Measurements from ENCODE around the gene RRP1. TPM values are rescaled to one million over a fixed set of nuclear protein-coding genes. Genes with fewer than 3 reads are reported as not detected.

RRP1 gene
- total and polyA plus RNA-seq, 2 of the 13 experiments (the other 11 are each of a cell fraction or from before 2014, with no cell fraction given), result 20.1 to 35.1 TPM

DNA sequence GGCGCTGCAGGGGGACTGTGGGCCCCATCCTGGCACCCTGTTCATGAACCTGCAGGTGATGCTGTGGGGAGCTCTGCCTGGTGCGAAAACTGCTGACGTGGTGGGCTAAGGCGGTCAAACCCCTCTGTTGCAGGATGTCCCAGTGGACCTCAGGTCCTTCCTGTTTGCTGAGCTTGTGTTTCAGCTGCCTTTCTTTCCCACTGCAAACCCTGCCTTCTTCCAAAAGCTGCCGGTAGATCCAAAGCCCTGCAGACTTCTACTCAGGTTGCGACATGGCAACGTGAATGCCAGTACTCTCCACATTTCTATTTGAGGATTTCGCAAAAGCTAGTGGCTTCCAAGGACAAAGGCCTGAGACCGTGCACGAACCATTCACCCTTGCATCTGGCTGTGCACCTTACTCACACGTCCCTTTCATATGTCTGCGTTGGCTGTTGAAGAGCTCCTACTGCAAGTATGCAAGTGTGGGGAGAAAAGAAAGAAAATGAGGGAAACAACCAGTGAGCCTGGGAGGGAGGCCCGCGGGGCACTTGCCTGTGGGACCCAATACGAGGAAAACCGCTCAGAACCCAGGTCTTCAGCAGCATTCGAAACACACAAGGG is 6.2 kb upstream of the RRP1 start (continued):
- TF ChIP-seq U2AF2 (IDR thresholded peaks at IDR 0.05; ENCODE audit: low read depth, low read length), result no peak
- TF ChIP-seq ZNF674 (CRISPR knock-in tag; IDR thresholded peaks at IDR 0.05; ENCODE audit: low read depth), result no peak; the same call in 1 of the 2 replicates
- TF ChIP-seq GTF2F1 (IDR thresholded peaks at IDR 0.05; ENCODE audit: low read length), result no peak
- no peak for TF ChIP-seq RNF2 (conservative IDR thresholded peaks at IDR 0.05; ENCODE audit: low read depth)
- peak; percentile 29 for TF ChIP-seq XRCC5 (optimal IDR thresholded peaks at IDR 0.05; ENCODE audit: low read length)
- no peak for TF ChIP-seq NONO (IDR thresholded peaks at IDR 0.05)
- peak; percentile 90 for TF ChIP-seq NONO (CRISPR knock-in tag; conservative IDR thresholded peaks at IDR 0.05)
- TF ChIP-seq, protein P1, sequence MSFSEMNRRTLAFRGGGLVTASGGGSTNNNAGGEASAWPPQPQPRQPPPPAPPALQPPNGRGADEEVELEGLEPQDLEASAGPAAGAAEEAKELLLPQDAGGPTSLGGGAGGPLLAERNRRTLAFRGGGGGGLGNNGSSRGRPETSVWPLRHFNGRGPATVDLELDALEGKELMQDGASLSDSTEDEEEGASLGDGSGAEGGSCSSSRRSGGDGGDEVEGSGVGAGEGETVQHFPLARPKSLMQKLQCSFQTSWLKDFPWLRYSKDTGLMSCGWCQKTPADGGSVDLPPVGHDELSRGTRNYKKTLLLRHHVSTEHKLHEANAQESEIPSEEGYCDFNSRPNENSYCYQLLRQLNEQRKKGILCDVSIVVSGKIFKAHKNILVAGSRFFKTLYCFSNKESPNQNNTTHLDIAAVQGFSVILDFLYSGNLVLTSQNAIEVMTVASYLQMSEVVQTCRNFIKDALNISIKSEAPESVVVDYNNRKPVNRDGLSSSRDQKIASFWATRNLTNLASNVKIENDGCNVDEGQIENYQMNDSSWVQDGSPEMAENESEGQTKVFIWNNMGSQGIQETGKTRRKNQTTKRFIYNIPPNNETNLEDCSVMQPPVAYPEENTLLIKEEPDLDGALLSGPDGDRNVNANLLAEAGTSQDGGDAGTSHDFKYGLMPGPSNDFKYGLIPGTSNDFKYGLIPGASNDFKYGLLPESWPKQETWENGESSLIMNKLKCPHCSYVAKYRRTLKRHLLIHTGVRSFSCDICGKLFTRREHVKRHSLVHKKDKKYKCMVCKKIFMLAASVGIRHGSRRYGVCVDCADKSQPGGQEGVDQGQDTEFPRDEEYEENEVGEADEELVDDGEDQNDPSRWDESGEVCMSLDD (CRISPR knock-in tag; IDR thresholded peaks at IDR 0.05; ENCODE audit: borderline replicate concordance), result no peak
- TF ChIP-seq ZNF263 (CRISPR knock-in tag; IDR thresholded peaks at IDR 0.05), result no peak
- no peak for TF ChIP-seq ZSCAN20 (CRISPR knock-in tag; IDR thresholded peaks at IDR 0.05; ENCODE audit: borderline replicate concordance)
- TF ChIP-seq, protein P2, sequence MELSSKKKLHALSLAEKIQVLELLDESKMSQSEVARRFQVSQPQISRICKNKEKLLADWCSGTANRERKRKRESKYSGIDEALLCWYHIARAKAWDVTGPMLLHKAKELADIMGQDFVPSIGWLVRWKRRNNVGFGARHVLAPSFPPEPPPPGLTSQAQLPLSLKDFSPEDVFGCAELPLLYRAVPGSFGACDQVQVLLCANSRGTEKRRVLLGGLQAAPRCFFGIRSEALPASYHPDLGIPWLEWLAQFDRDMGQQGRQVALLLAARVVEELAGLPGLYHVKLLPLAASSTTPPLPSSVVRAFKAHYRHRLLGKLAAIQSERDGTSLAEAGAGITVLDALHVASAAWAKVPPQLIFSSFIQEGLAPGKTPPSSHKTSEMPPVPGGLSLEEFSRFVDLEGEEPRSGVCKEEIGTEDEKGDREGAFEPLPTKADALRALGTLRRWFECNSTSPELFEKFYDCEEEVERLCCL (CRISPR knock-in tag; IDR thresholded peaks at IDR 0.05; ENCODE audit: borderline replicate concordance), result peak; percentile 61; the same call in 1 of the 2 replicates
- TF ChIP-seq, protein P3, sequence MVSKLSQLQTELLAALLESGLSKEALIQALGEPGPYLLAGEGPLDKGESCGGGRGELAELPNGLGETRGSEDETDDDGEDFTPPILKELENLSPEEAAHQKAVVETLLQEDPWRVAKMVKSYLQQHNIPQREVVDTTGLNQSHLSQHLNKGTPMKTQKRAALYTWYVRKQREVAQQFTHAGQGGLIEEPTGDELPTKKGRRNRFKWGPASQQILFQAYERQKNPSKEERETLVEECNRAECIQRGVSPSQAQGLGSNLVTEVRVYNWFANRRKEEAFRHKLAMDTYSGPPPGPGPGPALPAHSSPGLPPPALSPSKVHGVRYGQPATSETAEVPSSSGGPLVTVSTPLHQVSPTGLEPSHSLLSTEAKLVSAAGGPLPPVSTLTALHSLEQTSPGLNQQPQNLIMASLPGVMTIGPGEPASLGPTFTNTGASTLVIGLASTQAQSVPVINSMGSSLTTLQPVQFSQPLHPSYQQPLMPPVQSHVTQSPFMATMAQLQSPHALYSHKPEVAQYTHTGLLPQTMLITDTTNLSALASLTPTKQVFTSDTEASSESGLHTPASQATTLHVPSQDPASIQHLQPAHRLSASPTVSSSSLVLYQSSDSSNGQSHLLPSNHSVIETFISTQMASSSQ (IDR thresholded peaks at IDR 0.05; ENCODE audit: low read depth), result no peak; the same call in 1 of the 2 replicates
- TF ChIP-seq, protein P3 (CRISPR knock-in tag; IDR thresholded peaks at IDR 0.05; ENCODE audit: borderline replicate concordance), result peak; percentile 72; the same call in 1 of the 2 replicates
- TF ChIP-seq ETV6 (CRISPR knock-in tag; conservative IDR thresholded peaks at IDR 0.05), result 0 out of 2 replicates have a peak, but pooled peaks have one; percentile 33
- TF ChIP-seq ADNP (CRISPR knock-in tag; IDR thresholded peaks at IDR 0.05), result no peak
- no peak for TF ChIP-seq ZNF17 (CRISPR knock-in tag; IDR thresholded peaks at IDR 0.05)
- no peak for TF ChIP-seq HCFC1 (IDR thresholded peaks at IDR 0.05; ENCODE audit: low read depth, low read length)
- no peak for TF ChIP-seq FOSL1 (CRISPR knock-in tag; IDR thresholded peaks at IDR 0.05; ENCODE audit: borderline replicate concordance)
- TF ChIP-seq NKX3-1 (CRISPR knock-in tag; IDR thresholded peaks at IDR 0.05), result no peak
